ENCODE measurements around the gene ALDH1A1.

ALDH1A1 gene

GRCh38 chr9:72952914-72953313 lies at the start of gene ALDH1A1:
TSS of gene ALDH1A1 (minus strand) at chr9:72953053. CDS start at chr9:72953000, 53 bp downstream.
- no peak for DNase-seq

DNA sequence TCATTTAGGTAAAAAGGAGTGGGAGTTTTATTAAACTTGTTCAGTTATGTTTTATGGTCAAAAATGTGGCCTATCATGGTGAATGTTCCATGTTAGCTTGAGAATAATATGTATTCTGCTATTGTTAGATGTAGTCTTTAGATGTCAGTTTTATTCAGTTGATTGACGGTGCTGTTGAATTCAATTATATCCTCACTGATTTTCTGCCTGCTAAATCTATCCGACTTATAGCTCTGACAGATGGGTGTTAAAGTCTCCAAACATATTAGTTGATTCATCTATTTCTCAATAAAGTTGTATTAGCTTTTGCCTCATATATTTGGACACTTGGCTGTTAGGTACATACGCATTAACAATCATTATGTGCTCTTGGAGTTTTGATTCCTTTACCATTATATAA lies 49.0 kb upstream of the ALDH1A1 start:
- DNase-seq: no peak

GRCh38 chr9:72998363-72998762 lies 45.5 kb upstream of the ALDH1A1 start:
- no peak for DNase-seq

DNA sequence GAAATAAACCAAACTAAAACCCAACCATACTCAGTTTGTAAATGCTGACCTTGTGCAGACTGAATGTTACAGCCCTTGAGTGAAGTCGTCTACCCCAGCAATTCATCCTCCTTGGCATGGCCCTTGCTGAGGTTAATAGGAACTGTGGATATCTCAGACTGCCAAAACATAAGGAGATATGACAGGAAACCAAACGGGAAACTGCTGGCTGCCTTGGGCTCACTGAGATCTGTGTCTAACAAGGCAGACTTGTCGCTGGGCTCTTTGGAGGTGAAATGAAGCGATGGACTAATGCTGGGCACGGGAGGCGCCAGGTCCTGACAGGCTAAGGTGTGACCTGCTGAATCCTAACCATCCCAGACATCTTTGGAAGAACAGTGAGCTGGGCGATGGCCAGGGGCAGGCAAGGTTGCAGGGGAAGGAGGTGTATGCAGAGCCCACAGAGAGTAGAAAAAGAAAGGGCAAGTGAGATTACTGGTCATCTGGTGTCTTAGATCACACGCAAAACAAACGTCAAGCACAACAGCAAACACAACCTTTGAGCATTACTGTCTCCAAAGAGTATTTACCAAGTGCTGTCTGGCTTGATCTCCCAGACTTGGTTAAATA lies 44.6 kb upstream of the ALDH1A1 start:
- DNase-seq: no peak

DNA sequence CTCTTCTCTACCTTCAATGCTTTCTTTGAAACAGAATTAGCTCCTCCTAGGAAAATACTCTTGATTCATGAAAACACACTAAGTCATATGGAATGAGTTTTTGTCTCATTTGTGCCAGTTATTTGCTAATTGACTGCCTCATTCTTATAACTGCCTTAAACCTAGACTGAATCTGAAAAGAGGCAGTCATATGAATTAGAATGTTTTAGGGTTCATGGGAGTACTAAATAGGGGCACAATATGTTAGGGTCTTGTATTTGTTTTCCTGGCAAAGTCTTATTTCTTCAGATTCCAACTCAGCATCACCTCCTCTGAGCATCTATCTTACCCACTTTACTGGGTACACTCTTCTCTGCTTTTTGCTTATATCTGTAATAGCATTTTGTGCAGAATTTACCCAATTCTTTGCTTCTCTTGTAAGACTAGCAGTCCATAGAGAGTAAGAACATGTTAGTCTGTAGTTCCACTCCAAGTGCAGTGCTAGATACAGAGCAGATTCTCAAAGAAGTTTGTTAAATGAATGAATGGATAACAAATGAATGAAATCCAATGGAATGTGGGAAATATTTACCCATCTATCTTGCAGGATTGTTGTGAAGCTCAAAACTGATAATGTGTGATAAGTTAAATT lies 43.9 kb upstream of the ALDH1A1 start:
- no peak for DNase-seq

DNA sequence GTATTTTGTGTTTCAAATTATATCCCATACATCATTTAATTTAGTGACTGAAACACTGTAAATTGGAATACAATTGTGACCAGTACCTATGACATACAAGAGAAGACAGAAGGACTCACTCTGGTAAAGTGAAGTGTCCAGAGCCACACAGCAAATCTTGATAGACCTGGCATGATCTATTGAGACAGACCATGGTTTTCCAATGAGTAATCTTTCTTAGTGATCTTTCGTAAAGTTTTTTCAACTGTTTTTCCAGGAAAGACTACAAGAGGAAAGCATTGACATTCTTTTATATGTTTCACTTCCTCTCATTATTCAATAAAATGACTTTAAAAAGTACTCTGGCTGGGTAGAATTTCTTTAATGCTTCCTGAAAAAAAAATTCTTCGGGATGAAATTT lies 43.3 kb upstream of the ALDH1A1 start:
- DNase-seq: no peak

- DNase-seq: no peak
Observed at GRCh38 chr9:72995131-72996024, 42.5 kb upstream of the ALDH1A1 start.

DNA sequence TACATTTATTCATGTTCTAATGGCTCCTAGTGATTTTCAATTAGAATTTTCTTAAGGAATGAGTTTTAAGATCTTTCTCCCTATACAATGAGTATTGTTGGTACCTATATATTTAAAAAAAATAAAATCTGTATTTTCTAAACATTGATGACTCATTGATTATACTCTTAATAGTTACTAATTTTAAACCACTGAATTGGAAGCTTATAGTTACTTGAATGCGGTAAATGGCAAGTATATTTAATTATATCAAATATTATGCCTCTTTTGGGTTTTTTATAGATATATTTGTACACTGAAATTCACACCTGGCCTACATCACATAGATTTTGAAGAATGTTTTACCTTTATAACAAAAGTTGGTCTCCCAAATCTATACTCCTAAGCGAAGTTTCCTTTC lies 38.9 kb upstream of the ALDH1A1 start:
- no peak for DNase-seq

GRCh38 chr9:72990397-72991182 lies 37.7 kb upstream of the ALDH1A1 start:
- DNase-seq: no peak

DNA sequence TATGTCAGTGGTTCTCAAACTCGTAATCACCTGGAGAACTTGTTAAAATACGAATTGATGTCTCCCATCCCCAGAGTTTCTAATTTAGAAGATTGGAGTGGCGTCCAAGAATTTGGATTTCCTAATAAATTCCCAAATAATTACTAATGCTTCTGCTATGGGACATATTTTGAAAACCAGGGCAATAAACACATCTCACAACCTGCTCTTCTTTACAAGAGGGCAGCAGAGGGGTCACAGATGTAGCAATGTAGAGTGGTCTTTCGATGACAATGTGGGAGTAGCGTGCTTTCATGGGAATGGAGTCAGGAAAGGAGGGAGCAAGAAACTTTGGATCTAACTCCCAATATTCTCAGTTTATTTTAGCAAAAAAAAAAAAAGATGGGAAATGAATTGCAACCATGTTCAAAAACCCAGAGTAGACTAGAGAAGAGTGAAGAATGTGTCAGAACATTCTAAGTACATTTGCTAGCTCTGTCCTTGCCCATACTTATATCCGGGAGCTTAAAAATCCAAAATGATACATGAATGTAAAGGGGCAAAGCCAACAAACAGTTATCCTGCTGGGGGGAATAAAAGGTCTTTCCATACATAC lies 33.8 kb upstream of the ALDH1A1 start:
- DNase-seq: no peak

GRCh38 chr9:72985746-72986145 lies 32.9 kb upstream of the ALDH1A1 start:
- DNase-seq: no peak

DNA sequence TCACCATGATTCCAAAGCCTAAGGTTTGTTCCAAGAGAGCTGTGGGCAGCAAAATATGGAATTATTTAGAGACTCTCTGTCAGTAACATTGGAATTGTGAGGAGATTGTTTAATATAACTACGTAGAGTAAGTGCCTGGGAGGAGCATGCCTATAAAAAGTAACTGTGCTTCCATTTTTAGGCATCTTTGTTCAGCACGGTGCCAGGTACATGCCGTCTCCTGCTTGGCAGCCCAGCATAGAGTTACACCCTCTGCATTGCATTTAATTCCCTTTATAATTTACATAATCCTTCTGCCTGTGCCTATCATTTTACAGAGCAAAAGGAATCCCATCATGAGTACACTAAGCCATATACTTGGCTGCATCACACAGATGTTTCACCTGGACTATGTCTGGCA lies 32.1 kb upstream of the ALDH1A1 start:
- no peak for DNase-seq

DNA sequence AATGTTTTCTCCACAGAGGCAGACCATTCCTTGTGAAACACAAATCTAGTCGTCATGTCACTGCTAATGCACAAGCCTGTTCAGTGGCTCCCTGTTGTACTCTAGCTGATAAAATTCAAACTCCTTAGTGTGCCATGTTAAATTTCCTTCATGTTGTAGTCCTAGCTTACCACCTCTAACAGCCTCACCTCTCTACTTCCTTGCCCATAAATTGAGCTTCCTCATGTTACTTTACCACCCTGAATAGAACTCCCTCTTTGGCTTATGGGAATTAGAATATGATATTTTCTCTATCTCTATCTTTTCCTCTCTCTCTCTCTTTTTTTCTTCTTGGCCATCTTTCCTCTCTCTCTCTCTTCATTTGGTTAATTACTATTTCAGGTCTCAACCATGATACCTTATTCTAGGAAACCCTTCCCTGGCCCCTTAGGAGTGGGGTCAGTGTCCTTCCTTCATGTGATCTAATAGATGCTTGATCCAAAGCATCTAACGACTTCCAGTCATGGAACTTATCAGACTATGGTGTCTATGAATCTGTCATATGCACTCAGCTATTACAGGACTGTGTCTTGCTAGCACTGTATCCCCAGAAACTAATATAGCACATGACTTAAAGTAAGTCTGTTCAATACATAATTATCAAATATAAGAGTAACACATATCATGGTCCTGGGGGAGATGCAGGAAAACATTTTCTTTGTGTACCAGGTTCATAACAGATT lies 31.5 kb upstream of the ALDH1A1 start:
- DNase-seq: no peak

- no peak for DNase-seq
Observed at GRCh38 chr9:72983512-72984225, 30.8 kb upstream of the ALDH1A1 start.

DNA sequence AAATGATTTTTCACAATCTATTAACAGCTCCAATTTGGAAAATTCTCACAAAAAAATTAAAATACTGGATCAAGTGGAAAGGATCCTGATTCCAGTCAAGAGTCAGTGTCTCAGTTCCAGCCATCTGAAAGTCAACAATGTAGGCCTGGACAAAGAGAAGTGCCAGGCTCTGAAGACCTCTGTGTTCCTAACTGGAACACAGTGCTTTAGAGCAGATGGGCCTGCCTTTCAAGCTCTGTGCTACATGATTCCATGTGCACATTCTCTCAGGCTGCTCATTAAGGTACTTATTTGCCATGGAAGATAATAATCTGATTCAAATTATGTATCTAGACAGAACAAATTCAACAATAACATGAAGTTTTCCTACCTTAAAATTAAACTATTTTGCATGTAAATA lies 30.2 kb upstream of the ALDH1A1 start:
- no peak for DNase-seq

- no peak for DNase-seq
Observed at GRCh38 chr9:72982146-72982799, 29.4 kb upstream of the ALDH1A1 start.

GRCh38 chr9:72981433-72981832 lies 28.6 kb upstream of the ALDH1A1 start:
- no peak for DNase-seq

GRCh38 chr9:72980600-72981265 lies 27.9 kb upstream of the ALDH1A1 start:
- no peak for DNase-seq

DNA sequence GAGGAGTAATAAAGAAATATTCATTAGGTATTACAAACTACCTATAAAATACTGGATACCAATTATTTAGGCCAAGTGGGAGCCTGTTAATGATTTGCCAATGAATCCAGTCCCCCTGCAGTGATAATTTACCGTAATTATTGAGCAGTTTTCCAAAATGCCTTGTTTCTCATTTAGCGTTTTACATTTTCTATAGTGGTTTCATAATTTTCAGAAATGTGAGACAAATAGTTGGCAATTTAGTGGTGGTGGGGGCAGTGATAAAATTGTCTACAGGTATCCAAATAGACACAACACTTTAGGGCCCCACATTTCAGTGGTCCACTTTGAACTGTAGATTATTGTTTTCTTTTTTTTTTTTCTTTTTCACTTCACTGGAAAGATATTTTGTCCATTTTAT lies 27.3 kb upstream of the ALDH1A1 start:
- no peak for DNase-seq

- DNase-seq: no peak
Observed at GRCh38 chr9:72979405-72980100, 26.7 kb upstream of the ALDH1A1 start.

All from activated CD4-positive, alpha-beta T cell treated with anti-CD3 and anti-CD28 coated beads, Interleukin-2, amount 50 U/mL, for 4 hours (primary cell).